Panc1 (cell line): ENCODE data around the gene NR0B2. TPM values are rescaled to one million over a fixed set of nuclear protein-coding genes. Genes with fewer than 3 reads are reported as not detected.

ENCODE experiments used
- ATAC-seq: fragments of 200-7000 bp; cut with Tn5 transposase; 2 replicates; pipeline ENCODE4 v1.9.1; 2020; ENCODE audit warnings: mild to moderate bottlenecking, moderate library complexity
- BruUV-seq: library from RNA; stranded (reverse); fragments of 400-500 nt; replicated peaks from 2 replicates; lab custom pipeline; 2021; lab: Mats Ljungman, UMichigan
- CTCF ChIA-PET: fragments of 300-600 bp; sonication (Branson Sonifier 250); formaldehyde crosslinking; loops from one replicate; lab custom pipeline; 2022; ENCODE audit warnings: antibody characterized with exemption; lab: Charles Lee
- POLR2A ChIA-PET: fragments of 300-600 bp; sonication (Branson Sonifier 250); formaldehyde crosslinking; loops from one replicate; lab custom pipeline; 2022; ENCODE audit warnings: antibody characterized with exemption; lab: Charles Lee
- DNase-seq: peaks from one replicate; pipeline ENCODE4 v3.0.0-alpha.2; 2010; ENCODE audit warnings: low read depth, low spot score
- H3K27ac ChIP-seq: 2 replicates; pipeline ENCODE4 v1.5.1; 2011; ENCODE audit warnings: mild to moderate bottlenecking, low read length, inconsistent platforms
- H3K27me3 ChIP-seq: fragments of 200-500 bp; sonication (Bioruptor generic); 2 replicates; pipeline ENCODE4 v1.6.0; 2014; ENCODE audit warnings: low read length, inconsistent platforms; ENCODE audit not compliant: control insufficient read depth, insufficient read depth
- H3K36me3 ChIP-seq: fragments of 200-500 bp; sonication (Bioruptor generic); 2 replicates; pipeline ENCODE4 v1.5.1; 2014; ENCODE audit warnings: inconsistent platforms, mild to moderate bottlenecking, low read length, moderate library complexity; ENCODE audit not compliant: control insufficient read depth, insufficient read depth
- H3K4me1 ChIP-seq: 2 replicates; pipeline ENCODE4 v1.5.1; 2011; ENCODE audit warnings: inconsistent platforms, mild to moderate bottlenecking, low read length, moderate library complexity; ENCODE audit not compliant: control insufficient read depth, insufficient read depth
- H3K4me3 ChIP-seq, 2 experiments: 2 replicates each; pipeline ENCODE4 v1.5.1; 2011 to 2012; ENCODE audit warnings: low read depth in 2 of 2, low read length in 2 of 2, mild to moderate bottlenecking in 2 of 2, inconsistent platforms in 1 of 2, moderate library complexity in 1 of 2
- H3K9me3 ChIP-seq: fragments of 200-500 bp; sonication (Bioruptor generic); 2 replicates; pipeline ENCODE4 v1.5.1; 2014; ENCODE audit warnings: low read depth, mild to moderate bottlenecking, inconsistent platforms, low read length, moderate library complexity; ENCODE audit not compliant: control insufficient read depth, insufficient read depth
- POLR2AphosphoS5 ChIP-seq: IDR thresholded peaks from 2 replicates; pipeline ENCODE4 v1.6.1; 2012; ENCODE audit warnings: mild to moderate bottlenecking, low read depth, low read length, moderate library complexity
- REST ChIP-seq, 2 experiments: IDR thresholded peaks; 2 replicates each; pipeline ENCODE4 v1.6.1; 2011 to 2012; ENCODE audit warnings: low read depth in 2 of 2, control low read depth in 1 of 2, low read length in 1 of 2, mild to moderate bottlenecking in 1 of 2, moderate library complexity in 1 of 2; ENCODE audit not compliant: insufficient read depth in 1 of 2
- SIN3A ChIP-seq: IDR thresholded peaks from 2 replicates; pipeline ENCODE4 v1.6.1; 2012; ENCODE audit warnings: low read depth, mild to moderate bottlenecking, low read length, moderate library complexity, borderline replicate concordance; ENCODE audit not compliant: insufficient read depth
- TCF7L2 ChIP-seq: IDR thresholded peaks from 2 replicates; pipeline ENCODE4 v1.6.1; 2011; ENCODE audit warnings: mild to moderate bottlenecking, low read depth, low read length, inconsistent platforms
- in situ Hi-C: cut with HindIII; loops from 2 replicates; pipeline ENCODE4 v1.10.0; 2016; ENCODE audit warnings: low sequenced_read_pairs, low pct_unique_long_range_greater_than_20kb
- intact Hi-C: fragments of 100-400 bp; cut with micrococcal nuclease; formaldehyde crosslinking; loops from one replicate; pipeline ENCODE4 v1.10.0; 2022; ENCODE audit not compliant: unreplicated experiment
- total RNA-seq: library from RNA; stranded (reverse); gene quantifications from one replicate; pipeline ENCODE4 v1.2.1, GENCODE V29; 2021; ENCODE audit not compliant: unreplicated experiment
- TF ChIP-seq, protein P1 (sequence below): fragments of 450-650 bp; IDR thresholded peaks from 2 replicates; pipeline ENCODE4 v1.5.1; 2017; ENCODE audit warnings: mild to moderate bottlenecking

The NR0B2 gene
- total RNA-seq, 1 experiment from 2014 or later: 5.2 TPM

- no peak for TF ChIP-seq REST (IDR thresholded peaks at IDR 0.05; ENCODE audit: insufficient read depth in 1 of 2, low read depth in 2 of 2, low read length in 1 of 2)
- TF ChIP-seq POLR2AphosphoS5: no peak
- TF ChIP-seq SIN3A: no peak
- TF ChIP-seq, protein P1, sequence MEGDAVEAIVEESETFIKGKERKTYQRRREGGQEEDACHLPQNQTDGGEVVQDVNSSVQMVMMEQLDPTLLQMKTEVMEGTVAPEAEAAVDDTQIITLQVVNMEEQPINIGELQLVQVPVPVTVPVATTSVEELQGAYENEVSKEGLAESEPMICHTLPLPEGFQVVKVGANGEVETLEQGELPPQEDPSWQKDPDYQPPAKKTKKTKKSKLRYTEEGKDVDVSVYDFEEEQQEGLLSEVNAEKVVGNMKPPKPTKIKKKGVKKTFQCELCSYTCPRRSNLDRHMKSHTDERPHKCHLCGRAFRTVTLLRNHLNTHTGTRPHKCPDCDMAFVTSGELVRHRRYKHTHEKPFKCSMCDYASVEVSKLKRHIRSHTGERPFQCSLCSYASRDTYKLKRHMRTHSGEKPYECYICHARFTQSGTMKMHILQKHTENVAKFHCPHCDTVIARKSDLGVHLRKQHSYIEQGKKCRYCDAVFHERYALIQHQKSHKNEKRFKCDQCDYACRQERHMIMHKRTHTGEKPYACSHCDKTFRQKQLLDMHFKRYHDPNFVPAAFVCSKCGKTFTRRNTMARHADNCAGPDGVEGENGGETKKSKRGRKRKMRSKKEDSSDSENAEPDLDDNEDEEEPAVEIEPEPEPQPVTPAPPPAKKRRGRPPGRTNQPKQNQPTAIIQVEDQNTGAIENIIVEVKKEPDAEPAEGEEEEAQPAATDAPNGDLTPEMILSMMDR: no peak
- TF ChIP-seq TCF7L2: no peak
- intact Hi-C loops (no loop called here), in situ Hi-C loops (no loop called here)
- H3K27me3 ChIP-seq: no peaks in the 10 kb centered on the region
- H3K36me3 ChIP-seq: peaks cover 18% of the 10 kb centered on the region
- H3K4me3 ChIP-seq: no peak overlapping the region
- no peaks in the 10 kb centered on the region for H3K9me3 ChIP-seq
- ChIA-PET POLR2A (no interaction called here), CTCF (no interaction called here)
- ATAC-seq (no peak), DNase-seq (no peak)
- peaks cover 17% of the 10 kb centered on the region for H3K4me1 ChIP-seq
- BruUV-seq: TSS peak; percentile 72
- peak overlapping the region; percentile 95 for H3K27ac ChIP-seq
These were observed 25.5 kb downstream of the NR0B2 start for GRCh38 chr1:26888231-26888630.

GRCh38 chr1:26887125-26887524, 26.6 kb downstream of the NR0B2 start:
- no peaks in the 10 kb centered on the region for H3K9me3 ChIP-seq
- ChIA-PET CTCF (interaction anchor here (0.6 to 1.6 kb wide), 5 partner anchors 9 to 181 kb away, joined by 3 to 9 read pairs (median 4); no protein-coding TSS in a partner anchor), POLR2A (interaction anchor here (0.7 kb wide), 1 partner anchor 22 kb away, joined by 4 read pairs; no protein-coding TSS in a partner anchor)
- no peak for DNase-seq
- H3K27ac ChIP-seq: no peak overlapping the region
- peaks cover 17% of the 10 kb centered on the region for H3K4me1 ChIP-seq
- BruUV-seq: no TSS peak
- H3K27me3 ChIP-seq: no peaks in the 10 kb centered on the region
- peak; percentile 37; the same call in 1 of the 2 replicates for ATAC-seq
- in situ Hi-C loops (no loop called here), intact Hi-C loops (no loop called here)
- TF ChIP-seq, protein P1: peak; percentile 75; the same call in 1 of the 2 replicates
- no peak for TF ChIP-seq TCF7L2
- H3K4me3 ChIP-seq: no peak overlapping the region
- H3K36me3 ChIP-seq: peaks cover 20% of the 10 kb centered on the region
